ENCODE results near the gene GGTA1.
A peak's percentile ranks its signal among the peaks of the same experiment; 100 is the strongest.
"Not testable (repeated sequence)": the region's sequence is repeated elsewhere in the genome, so short reads cannot be mapped to it uniquely, and the experiment has no call there.

The GGTA1 gene

DNA sequence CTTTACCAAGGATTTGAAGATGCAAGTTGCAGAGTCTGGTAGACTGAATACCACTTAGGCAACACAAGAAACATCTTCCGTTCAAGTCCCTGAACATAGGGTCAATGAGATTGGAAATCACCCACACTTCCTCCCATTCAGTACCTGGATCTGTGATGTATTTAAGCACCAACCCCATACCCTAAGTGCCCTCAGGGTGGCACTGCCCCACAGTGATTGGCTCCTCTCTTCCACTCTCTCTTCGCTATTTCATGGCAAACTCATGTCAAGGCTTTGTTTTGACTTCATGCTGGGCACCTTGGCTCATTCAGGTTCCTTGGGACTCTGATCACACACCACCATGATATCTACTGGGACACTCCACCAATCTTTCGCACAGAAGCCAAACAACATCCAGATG is 53.7 kb downstream of the GGTA1 start:
- H3K4me3 ChIP-seq (ENCODE audit: low read depth, low read length): no peak overlapping the region
- TF ChIP-seq, protein P1, sequence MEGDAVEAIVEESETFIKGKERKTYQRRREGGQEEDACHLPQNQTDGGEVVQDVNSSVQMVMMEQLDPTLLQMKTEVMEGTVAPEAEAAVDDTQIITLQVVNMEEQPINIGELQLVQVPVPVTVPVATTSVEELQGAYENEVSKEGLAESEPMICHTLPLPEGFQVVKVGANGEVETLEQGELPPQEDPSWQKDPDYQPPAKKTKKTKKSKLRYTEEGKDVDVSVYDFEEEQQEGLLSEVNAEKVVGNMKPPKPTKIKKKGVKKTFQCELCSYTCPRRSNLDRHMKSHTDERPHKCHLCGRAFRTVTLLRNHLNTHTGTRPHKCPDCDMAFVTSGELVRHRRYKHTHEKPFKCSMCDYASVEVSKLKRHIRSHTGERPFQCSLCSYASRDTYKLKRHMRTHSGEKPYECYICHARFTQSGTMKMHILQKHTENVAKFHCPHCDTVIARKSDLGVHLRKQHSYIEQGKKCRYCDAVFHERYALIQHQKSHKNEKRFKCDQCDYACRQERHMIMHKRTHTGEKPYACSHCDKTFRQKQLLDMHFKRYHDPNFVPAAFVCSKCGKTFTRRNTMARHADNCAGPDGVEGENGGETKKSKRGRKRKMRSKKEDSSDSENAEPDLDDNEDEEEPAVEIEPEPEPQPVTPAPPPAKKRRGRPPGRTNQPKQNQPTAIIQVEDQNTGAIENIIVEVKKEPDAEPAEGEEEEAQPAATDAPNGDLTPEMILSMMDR (IDR thresholded peaks at IDR 0.05; ENCODE audit: low read depth, low read length): no peak
- DNase-seq (ENCODE audit: low read depth, low spot score): no peak
- in situ Hi-C loops (cut with HindIII; ENCODE audit: low sequenced_read_pairs): no loop called here

- in situ Hi-C loops (cut with HindIII; ENCODE audit: low sequenced_read_pairs): no loop called here
- DNase-seq (ENCODE audit: low read depth, low spot score): no peak
- no peak overlapping the region for H3K4me3 ChIP-seq (ENCODE audit: low read depth, low read length)
- TF ChIP-seq, protein P1 (IDR thresholded peaks at IDR 0.05; ENCODE audit: low read depth, low read length): no peak
These were observed 55.7 kb downstream of the GGTA1 start for GRCh38 chr9:121443981-121444380.

DNA sequence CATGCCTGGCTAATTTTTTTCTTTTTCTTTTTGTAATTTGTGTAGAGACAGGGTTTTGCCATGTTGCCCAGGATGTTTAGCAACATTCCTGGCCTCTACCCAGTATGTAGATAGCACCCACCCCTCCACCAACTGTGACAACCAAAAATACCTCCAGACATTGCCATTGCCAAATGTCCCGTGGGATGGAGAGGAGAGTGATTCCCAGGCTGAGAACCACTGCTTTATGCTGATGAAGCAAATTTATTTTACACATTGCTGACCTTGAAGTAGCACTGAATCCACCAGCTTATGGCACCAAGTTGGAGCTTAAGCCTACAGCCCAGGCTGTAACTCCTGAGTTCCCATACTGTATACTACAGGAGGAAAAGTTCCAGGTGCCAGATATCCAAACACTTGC is 58.5 kb downstream of the GGTA1 start:
- in situ Hi-C loops (cut with HindIII; ENCODE audit: low sequenced_read_pairs): no loop called here
- TF ChIP-seq, protein P1 (IDR thresholded peaks at IDR 0.05; ENCODE audit: low read depth, low read length): no peak

DNA sequence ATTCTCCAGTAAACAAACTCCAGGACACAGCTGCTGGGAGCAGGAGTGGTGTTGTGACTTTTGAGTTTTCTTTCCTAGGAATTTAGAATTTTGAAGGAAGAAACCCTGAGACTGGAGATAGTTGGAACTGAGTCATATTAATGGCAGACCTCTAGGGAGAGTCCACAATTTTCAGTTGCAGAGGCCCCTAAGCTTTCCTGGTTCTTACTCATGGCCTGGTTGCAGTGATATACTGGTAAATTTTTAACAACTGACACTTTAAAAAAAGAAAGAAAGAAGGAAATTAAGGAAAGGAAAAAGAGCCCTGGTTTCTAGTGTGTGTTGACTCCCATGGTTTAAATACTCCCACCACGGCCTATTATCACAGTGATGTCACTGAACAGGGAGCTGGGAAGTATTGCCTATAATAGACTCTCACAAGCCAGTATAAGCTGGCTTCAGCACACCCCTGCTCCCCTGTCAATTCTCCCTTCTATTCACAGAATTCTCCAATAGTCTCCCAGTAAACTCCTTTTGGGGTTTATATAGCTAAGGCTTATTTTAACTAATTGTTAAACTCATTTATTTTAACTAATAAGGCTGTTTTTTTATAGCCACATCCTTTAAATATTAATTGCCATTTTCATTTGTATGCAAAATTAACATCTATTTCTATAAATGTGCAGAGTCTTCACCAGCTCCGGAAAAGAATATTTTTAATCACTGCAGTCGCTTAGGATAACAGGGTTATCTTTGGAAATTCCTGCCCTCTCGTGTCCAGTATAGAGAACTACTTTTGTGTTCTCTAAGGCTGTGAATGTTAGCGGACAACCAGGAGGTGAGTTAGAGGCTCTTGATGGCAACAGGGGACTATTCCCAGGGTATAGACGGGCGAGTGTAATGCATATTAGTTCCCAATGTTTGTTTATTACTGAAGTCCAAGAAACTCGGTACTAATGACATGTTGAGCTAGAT is 59.7 kb downstream of the GGTA1 start:
- TF ChIP-seq, protein P1 (IDR thresholded peaks at IDR 0.05; ENCODE audit: low read depth, low read length): peak; percentile 30
- in situ Hi-C loops (cut with HindIII; ENCODE audit: low sequenced_read_pairs): no loop called here
- no peak for DNase-seq (ENCODE audit: low read depth, low spot score)
- no peak overlapping the region for H3K4me3 ChIP-seq (ENCODE audit: low read depth, low read length)

More for the DNA sequence above, 58.5 kb downstream of the GGTA1 start:
- no peak for DNase-seq (ENCODE audit: low read depth, low spot score)
- no peak overlapping the region for H3K4me3 ChIP-seq (ENCODE audit: low read depth, low read length)

- DNase-seq (ENCODE audit: low read depth, low spot score): no peak
- no peak overlapping the region for H3K4me3 ChIP-seq (ENCODE audit: low read depth, low read length)
- in situ Hi-C loops (cut with HindIII; ENCODE audit: low sequenced_read_pairs): no loop called here
- TF ChIP-seq, protein P1 (IDR thresholded peaks at IDR 0.05; ENCODE audit: low read depth, low read length): no peak
These were observed 60.6 kb downstream of the GGTA1 start for GRCh38 chr9:121439016-121439415.

DNA sequence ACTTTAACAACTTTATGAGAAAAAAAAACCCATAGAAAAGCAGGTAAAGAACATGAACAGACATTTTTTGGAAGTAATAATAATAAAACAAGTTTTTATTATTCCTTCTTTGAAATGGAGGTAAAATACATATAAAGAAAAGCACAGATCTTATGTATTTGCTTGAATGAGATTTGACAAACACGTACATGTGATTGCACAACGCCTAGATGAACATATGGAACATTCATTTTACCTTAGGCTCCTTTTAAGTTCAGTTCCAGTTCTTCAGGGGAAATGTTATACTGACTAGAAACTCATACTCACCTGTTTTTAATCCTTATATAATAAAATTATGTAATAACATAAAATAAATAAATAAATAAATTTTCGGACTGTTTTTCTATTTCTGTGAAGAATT is 61.8 kb downstream of the GGTA1 start:
- no peak for DNase-seq (ENCODE audit: low read depth, low spot score)
- H3K4me3 ChIP-seq (ENCODE audit: low read depth, low read length): no peak overlapping the region
- in situ Hi-C loops (cut with HindIII; ENCODE audit: low sequenced_read_pairs): no loop called here
- TF ChIP-seq, protein P1 (IDR thresholded peaks at IDR 0.05; ENCODE audit: low read depth, low read length): no peak

DNA sequence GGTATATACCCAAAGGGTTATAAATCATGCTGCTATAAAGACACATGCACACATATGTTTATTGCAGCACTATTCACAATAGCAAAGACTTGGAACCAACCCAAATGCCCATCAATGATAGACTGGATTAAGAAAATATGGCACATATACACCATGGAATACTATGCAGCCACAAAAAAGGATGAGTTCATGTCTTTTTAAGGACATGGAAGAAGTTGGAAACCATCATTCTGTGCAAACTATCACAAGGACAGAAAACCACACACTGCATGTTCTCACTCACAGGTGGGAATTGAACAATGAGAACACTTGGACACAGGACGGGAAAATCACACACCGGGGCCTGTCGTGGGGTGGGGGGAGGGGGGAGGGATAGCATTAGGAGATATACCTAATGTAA is 62.6 kb downstream of the GGTA1 start:
- in situ Hi-C loops (cut with HindIII; ENCODE audit: low sequenced_read_pairs); H3K4me3 ChIP-seq (ENCODE audit: low read depth, low read length); DNase-seq (ENCODE audit: low read depth, low spot score): not testable (repeated sequence)
